AG09319 (cell line): ENCODE measurements around the gene IFNE.

ENCODE experiments used
- DNase-seq: peaks from one replicate; pipeline ENCODE4 v3.0.0-alpha.2; 2010; ENCODE audit warnings: low read depth; ENCODE audit errors: extremely low read depth
- TF ChIP-seq, protein P1 (sequence below): IDR thresholded peaks from 2 replicates; pipeline ENCODE4 v1.5.1; 2011; ENCODE audit warnings: low read depth, mild to moderate bottlenecking, inconsistent platforms, low read length, moderate library complexity

Gene IFNE

DNA sequence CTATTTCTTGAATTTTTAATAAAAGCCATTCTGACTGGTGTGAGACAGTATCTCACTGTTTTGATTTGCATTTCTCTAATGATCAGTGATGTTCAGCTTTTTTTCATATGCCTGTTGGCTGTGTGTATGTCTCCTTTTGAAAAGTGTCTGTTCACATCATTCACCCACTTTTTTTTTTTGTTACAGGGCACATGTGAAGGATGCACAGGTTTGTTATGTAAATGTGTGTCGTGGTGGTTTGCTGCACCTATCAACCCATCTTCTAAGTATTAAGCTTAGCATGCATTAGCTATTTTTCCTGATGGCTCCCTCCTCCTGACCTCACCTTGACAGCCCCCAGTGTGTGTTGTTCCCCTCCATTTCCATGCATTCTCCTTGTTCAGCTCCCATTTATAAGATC lies 39.3 kb upstream of the IFNE start:
- TF ChIP-seq, protein P1, sequence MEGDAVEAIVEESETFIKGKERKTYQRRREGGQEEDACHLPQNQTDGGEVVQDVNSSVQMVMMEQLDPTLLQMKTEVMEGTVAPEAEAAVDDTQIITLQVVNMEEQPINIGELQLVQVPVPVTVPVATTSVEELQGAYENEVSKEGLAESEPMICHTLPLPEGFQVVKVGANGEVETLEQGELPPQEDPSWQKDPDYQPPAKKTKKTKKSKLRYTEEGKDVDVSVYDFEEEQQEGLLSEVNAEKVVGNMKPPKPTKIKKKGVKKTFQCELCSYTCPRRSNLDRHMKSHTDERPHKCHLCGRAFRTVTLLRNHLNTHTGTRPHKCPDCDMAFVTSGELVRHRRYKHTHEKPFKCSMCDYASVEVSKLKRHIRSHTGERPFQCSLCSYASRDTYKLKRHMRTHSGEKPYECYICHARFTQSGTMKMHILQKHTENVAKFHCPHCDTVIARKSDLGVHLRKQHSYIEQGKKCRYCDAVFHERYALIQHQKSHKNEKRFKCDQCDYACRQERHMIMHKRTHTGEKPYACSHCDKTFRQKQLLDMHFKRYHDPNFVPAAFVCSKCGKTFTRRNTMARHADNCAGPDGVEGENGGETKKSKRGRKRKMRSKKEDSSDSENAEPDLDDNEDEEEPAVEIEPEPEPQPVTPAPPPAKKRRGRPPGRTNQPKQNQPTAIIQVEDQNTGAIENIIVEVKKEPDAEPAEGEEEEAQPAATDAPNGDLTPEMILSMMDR = no peak
- no peak for DNase-seq

DNA sequence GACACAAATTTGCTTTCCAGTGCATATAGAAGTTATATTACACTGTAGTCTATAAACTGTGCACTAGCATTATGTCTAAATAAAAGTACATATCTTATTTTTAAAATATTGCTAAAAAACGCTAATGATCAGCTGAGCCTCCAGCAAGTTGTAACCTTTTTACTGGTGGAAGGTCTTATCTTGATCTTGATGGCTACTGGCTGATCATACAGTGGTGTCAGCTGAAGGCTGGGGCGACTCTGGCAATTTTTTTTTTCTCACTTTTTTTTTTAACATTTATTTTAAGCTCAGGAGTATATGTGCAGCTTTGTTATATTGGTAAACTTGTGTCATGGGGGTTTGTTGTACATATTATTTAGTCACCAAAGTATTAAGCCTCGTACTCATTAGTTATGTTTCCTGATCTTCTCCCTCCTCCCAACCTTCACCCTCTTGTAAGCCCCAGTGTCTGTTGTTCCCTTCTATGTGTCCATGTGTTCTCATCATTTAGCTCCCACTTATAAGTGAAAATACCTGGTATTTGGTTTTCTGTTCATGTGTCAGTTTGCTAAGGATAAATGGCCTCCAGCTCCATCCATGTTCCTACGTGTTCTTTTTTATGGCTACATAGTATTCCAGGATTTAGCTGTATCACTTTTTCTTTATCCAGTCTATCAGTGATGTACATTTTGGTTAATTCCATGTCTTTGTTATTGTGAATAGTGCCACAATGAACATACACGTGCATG lies 38.6 kb upstream of the IFNE start:
- no peak for DNase-seq
- TF ChIP-seq, protein P1 = no peak

DNA sequence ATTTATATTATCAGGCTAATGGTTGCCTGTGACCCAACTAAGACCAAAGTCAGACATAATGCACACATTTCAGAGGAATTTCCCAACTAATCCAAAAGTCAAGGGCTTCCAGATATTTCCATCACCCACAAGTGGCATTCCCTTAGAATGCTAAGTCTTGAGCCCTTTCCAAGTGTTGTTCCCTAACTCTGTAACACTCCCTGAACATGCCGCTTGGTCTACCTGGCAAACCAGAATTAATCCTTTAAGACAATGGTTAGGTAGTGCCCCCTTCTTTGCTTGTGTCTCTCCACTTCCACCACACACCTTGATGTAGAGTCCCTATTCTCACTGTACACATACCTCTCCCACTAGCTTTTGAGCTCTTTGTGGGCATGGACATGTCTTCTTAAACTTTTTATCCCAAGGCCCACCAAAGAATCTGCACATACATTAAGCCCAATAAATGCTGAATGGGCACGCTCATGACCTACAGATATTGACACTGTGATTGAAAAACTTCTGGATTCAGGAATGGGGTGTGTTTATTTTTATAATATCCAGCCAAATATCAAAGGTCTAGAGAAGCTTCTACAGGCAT lies 37.8 kb upstream of the IFNE start:
- no peak for DNase-seq
- TF ChIP-seq, protein P1 = no peak

DNA sequence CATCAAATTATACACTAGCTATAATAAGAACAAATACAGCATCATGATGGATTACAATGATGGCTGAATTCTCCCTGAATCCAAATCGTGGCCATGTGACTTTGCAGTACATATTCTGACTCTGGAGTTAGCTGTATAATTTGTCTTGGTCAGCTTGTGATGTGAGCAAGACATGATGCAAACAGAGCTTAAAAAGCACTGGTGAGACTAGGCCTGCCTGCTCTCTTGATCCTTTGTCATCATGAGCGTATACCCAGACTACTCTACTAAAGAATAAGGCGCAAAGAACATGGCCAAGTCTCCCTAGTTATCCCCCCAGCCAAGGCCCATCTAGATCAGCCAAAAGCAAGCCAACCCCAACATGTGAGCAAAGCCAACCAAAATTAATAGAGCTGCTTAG lies 34.7 kb upstream of the IFNE start:
- TF ChIP-seq, protein P1 = no peak
- DNase-seq = no peak

DNA sequence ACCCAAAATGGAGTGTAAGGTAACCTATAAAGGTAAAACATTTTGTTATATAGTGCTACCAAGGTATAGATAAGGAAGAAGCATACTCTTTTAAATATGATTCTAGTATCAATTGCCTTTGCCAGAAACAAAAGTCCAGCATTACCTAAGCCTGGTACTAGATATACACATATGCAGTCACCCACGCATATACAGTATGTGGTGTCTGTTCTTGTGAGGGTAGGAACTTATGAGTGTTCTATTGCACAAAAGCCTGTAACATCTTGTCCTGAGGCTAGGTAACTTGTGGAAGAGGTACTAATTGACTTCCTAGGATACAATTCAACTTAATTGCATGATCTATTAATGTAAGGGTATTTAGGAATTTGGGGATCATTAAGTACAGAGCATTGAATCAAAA lies 31.3 kb upstream of the IFNE start:
- TF ChIP-seq, protein P1 = no peak
- DNase-seq = no peak

DNA sequence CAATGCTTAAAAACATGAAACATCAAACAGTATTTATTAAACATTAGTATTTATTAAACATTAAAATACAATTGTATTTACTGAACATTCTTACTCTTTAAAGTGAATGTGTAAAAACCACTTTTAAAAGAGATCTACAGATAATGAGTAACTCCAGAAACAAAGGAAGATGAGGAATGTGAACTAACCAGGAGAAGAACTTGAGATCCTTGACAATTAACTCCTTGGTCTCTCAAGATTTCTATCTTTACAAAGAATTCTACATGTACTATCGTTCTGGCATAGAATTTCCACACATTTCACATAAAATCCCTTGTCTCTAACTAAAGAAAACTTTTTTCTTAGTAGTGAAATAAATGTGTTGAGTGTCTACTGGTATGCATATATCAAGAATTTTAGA lies 28.7 kb upstream of the IFNE start:
- DNase-seq = no peak
- TF ChIP-seq, protein P1 = no peak

DNA sequence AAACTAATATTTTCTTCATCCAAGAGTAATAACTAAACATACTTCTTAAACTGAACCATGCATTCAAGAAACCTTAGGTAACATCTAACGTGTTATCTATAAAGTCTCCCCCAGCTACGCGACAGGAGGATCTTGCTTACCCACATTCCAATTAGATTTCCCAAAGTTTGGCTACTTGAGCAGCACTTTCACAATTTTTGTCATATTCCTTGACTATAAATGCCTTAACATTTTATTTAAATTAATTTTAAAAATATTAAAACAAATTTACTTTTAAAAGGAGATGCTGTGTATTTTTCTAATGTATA lies 25.3 kb upstream of the IFNE start:
- TF ChIP-seq, protein P1 = no peak
- no peak for DNase-seq
